ENCODE data around the gene RNF167. TPM values are rescaled to one million over a fixed set of nuclear protein-coding genes. Genes with fewer than 3 reads are reported as not detected.

Gene RNF167
- polyA plus RNA-seq, 3 donors: 129 to 146 (median 134) TPM

DNA sequence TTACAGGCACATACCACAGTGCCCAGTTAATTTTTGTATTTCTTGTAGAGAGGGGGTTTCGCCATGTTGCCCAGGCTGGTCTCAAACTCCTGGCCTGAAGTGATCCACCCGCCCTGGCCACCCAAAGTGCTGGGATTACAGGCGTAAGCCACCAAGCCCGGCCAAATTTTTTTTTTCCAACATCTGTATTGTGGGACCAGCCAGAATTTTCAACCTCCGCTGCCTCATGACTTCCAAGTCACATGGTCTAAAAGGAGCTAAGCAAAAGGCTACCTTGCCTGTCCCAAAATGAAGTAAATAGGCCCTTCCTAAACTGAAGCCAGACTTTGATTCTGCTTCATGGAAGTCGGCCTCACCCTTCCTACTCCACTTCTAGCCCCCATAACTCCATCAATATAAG lies 31.8 kb downstream of the RNF167 start:
- DNase-seq: no peak

- DNase-seq: no peak
These were observed 32.3 kb downstream of the RNF167 start for GRCh38 chr17:4972322-4972721.

DNA sequence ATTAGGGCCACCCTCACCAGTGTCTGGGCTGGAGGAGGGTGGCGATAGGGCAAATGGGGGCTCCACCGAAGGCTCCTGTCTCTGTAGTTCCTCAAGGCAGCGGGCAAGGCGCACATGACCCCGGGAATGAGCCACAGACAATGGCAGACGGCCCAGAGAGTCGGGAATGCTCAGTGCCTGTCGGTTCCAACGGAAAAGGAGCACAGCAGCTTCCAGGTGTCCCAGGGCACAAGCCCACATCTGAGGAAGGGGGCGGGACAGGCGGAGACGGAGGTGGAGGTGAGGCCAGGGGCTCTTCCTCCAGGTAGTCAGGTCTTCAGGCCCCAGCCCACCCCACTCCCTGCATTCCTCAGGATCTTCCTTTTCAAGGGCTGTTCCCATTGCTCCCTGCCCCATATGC lies 32.7 kb downstream of the RNF167 start:
- DNase-seq: no peak

DNA sequence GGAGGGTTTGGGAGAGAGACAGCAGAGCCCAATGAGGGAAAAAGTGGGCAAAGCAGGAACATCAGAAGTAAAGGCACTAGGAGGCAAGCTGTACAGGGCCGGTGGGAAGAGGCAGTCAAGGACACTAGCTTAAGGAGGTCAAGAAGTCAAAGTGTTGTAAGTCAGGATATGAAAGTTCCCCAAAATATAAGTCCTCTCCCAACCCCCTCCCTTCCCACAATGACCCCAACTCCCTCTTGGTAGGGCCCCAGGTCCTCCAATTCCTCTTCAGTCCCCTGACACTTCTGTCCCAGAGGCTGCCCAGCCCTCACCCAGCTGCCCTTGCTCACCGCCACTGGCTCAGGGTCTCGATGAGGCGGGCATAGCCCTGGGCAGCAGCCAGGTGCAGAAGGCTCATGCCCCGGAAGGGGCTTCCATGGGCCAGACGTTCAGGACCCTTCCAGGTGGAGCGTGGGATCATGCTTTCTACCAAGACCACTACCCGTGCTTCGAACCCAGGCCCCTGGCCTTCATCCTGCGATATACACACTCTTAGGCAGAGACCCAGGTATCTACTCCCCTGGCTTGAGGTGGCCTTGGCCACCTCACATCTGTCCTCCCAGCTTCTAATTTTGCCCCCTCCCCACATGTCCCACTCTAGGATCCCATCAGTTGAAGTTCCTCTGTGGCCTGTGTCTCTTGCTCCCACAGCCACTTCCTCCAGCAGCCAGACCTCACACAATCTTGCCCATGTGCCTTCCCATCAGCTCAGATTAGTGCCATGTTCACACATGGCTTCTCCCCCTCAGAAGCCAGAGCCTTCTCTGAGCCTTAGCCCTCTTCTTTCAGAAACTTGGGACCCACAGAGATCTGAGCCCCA lies 33.4 kb downstream of the RNF167 start:
- DNase-seq: no peak

GRCh38 chr17:4974115-4974670 lies 34.1 kb downstream of the RNF167 start:
- DNase-seq: no peak

- DNase-seq: no peak
These were observed 38.7 kb downstream of the RNF167 start for GRCh38 chr17:4978726-4979125.

DNA sequence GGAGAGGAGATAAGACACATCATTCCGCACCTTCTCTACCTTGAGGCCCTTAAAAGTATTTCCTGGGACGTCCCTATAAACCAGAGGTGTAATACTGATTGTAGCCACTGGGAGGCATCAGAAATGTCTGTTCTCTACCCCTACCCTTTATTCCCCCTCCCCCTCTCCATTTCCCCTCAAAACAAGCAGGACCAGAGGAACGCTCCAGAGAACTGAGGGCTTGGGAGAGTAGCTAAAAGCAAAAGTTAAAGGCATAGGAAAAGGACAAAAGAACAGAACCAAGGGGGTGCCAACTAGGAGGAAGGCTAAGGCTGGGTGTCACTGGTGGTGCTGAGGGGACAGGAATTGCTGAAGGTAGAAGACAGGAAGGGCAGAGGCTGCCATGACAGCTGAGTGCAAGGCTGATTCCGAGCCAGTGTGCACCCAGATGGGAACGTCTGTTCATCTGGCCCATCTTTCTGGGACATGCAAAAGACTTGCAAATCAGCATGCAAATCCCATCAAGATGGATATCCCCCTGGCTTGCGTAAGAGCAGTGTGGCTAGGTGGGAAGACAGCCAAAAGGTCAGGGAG lies 40.7 kb downstream of the RNF167 start:
- DNase-seq: peak; percentile 75

DNA sequence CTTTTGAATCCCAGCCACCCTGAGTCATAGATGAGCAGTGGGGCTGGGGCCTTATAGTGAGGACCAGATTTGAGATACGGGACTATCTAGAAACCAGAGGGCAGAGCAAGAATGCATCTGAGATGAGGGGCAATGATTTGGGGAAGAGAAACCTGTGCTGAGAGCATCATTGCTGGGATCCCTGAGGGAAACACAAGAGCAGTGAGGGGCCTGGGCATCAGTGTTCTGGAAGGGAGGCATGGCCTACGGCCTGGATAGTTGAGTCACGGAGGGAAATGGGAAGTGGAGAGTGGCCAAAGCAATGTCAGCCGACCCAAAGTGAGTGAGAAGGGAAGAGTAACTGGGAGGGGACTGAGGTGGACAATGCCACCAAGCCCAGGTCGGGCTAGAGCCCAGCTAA lies 42.2 kb downstream of the RNF167 start:
- DNase-seq: no peak

- no peak for DNase-seq
These were observed 46.3 kb downstream of the RNF167 start for GRCh38 chr17:4986403-4986802.

DNA sequence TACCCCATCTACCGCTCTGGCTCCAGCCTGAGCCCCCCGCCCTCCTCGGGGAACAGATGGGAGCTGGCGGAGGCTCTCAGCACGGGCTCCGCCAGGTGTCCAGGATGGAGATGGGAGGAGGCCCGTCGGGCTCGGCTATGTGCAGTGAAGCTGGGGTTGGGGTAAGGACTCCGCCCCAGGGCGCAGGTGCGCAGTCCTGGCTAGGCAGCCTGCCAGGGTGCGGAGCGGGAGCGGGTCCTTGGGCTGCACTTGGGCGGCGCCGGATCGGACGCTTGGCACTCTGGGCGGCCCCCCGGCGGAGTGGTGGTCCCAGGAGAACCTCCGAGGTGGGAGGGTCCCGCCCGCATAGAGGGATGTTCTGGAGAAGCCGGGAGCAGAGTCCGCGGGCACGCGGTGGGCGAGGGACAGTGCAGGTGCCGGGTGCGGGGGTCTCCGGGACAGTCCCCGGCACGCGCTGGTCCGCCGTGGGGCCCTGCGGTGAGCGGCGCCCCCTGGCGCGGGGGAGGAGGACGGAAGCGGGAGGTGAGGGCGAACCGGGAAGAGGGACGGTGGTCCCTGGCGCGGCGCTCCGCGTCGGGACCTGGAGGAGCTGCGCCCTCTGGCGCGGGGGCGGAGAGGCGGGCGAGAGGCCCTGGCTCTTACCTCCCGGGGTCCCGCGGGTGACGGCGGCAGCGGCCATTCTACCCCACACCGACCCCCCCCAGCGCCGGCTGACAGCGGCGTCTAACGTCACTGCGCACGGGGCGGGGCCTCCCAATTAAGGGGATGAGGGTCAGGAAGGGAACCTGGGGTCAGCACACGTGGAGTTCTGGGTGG lies 47.1 kb downstream of the RNF167 start, which contains the start of gene CAMTA2:
TSS of gene CAMTA2 (minus strand) at position 725 of the 816 bp plus-strand sequence. CDS start 1,453 bp downstream, outside the sequence.
- DNase-seq: peak; percentile 82

- DNase-seq: no peak
These were observed 47.9 kb downstream of the RNF167 start for GRCh38 chr17:4987767-4988567.

GRCh38 chr17:4994081-4994595 lies 54.1 kb downstream of the RNF167 start:
- DNase-seq: no peak

Other genes starting within 250 kb of the RNF167 start
- 10 to 100 TPM; 50.9 to 56.5 (median 51.3) TPM for gene PELP1, start 236.1 kb upstream of the RNF167 start, polyA plus RNA-seq (ENCODE audit: insufficient read length in 3 of 3)
- gene ARRB2, start 229.6 kb upstream of the RNF167 start, polyA plus RNA-seq (ENCODE audit: insufficient read length in 3 of 3): 10 to 100 TPM; 32.8 to 36.6 (median 36.5) TPM
- 10 to 100 TPM; 27.3 to 29.7 (median 27.6) TPM for gene MED11, start 208.8 kb upstream of the RNF167 start, polyA plus RNA-seq (ENCODE audit: insufficient read length in 3 of 3)
- gene ZMYND15, start 200.4 kb upstream of the RNF167 start, polyA plus RNA-seq (ENCODE audit: insufficient read length in 3 of 3): 1 to 10 TPM in 1 of 3 donors, under 1 TPM in 2; 0.37 to 1.0 (median 0.58) TPM
- gene CXCL16, start 200.3 kb upstream of the RNF167 start, polyA plus RNA-seq (ENCODE audit: insufficient read length in 3 of 3): 10 to 100 TPM; 10.2 to 16.1 (median 14.1) TPM
- gene TM4SF5, start 168.4 kb upstream of the RNF167 start, polyA plus RNA-seq (ENCODE audit: insufficient read length in 3 of 3): 1 to 10 TPM; 2.4 to 3.7 (median 2.5) TPM
- under 1 TPM; 0.39 to 0.74 (median 0.65) TPM for gene VMO1, start 153.9 kb upstream of the RNF167 start, polyA plus RNA-seq (ENCODE audit: insufficient read length in 3 of 3)
- 10 to 100 TPM; 10.7 to 14.5 (median 12.5) TPM for gene GLTPD2, start 151.3 kb upstream of the RNF167 start, polyA plus RNA-seq (ENCODE audit: insufficient read length in 3 of 3)
- gene PSMB6, start 144.1 kb upstream of the RNF167 start, polyA plus RNA-seq (ENCODE audit: insufficient read length in 3 of 3): 100 to 1,000 TPM; 130 to 146 (median 145) TPM
- gene PLD2, start 133.1 kb upstream of the RNF167 start, polyA plus RNA-seq (ENCODE audit: insufficient read length in 3 of 3): 10 to 100 TPM; 35.1 to 53.7 (median 45.2) TPM
- 10 to 100 TPM; 51.2 to 70.4 (median 69.7) TPM for gene MINK1, start 106.9 kb upstream of the RNF167 start, polyA plus RNA-seq (ENCODE audit: insufficient read length in 3 of 3)
- 1 to 10 TPM; 1.6 to 2.1 (median 1.8) TPM for gene C17orf107, start 40.7 kb upstream of the RNF167 start, polyA plus RNA-seq (ENCODE audit: insufficient read length in 3 of 3)
- 1 to 10 TPM; 1.1 to 2.7 (median 1.4) TPM for gene CHRNE, start 37.2 kb upstream of the RNF167 start, polyA plus RNA-seq (ENCODE audit: insufficient read length in 3 of 3)
- 1 to 10 TPM; 2.1 to 2.7 (median 2.6) TPM for gene GP1BA, start 8.0 kb upstream of the RNF167 start, polyA plus RNA-seq (ENCODE audit: insufficient read length in 3 of 3)
- gene SLC25A11, start 222 bp upstream of the RNF167 start, polyA plus RNA-seq (ENCODE audit: insufficient read length in 3 of 3): 10 to 100 TPM; 77.1 to 93.9 (median 85.5) TPM
- gene PFN1, start 8.3 kb downstream of the RNF167 start, polyA plus RNA-seq (ENCODE audit: insufficient read length in 3 of 3): 100 to 1,000 TPM; 401 to 502 (median 460) TPM
- gene ENO3, start 10.9 kb downstream of the RNF167 start, polyA plus RNA-seq (ENCODE audit: insufficient read length in 3 of 3): 10 to 100 TPM; 26.2 to 30.9 (median 28.9) TPM
- 100 to 1,000 TPM in 1 of 3 donors, 10 to 100 TPM in 2; 99.6 to 111 (median 100.0) TPM for gene SPAG7, start 27.5 kb downstream of the RNF167 start, polyA plus RNA-seq (ENCODE audit: insufficient read length in 3 of 3)
- gene CAMTA2, start 47.4 kb downstream of the RNF167 start, polyA plus RNA-seq (ENCODE audit: insufficient read length in 3 of 3): 10 to 100 TPM; 25.3 to 35.7 (median 34.8) TPM
- 1 to 10 TPM; 6.9 to 9.5 (median 9.3) TPM for gene INCA1, start 57.3 kb downstream of the RNF167 start, polyA plus RNA-seq (ENCODE audit: insufficient read length in 3 of 3)
- 10 to 100 TPM; 89.4 to 99.7 (median 90.9) TPM for gene KIF1C, start 57.7 kb downstream of the RNF167 start, polyA plus RNA-seq (ENCODE audit: insufficient read length in 3 of 3)
- gene SLC52A1, start 95.2 kb downstream of the RNF167 start, polyA plus RNA-seq (ENCODE audit: insufficient read length in 3 of 3): under 1 TPM; 0.24 to 0.42 (median 0.41) TPM
- gene ZFP3, start 138.2 kb downstream of the RNF167 start, polyA plus RNA-seq (ENCODE audit: insufficient read length in 3 of 3): 10 to 100 TPM; 13.7 to 16.9 (median 15.0) TPM
- gene ZNF232, start 171.6 kb downstream of the RNF167 start, polyA plus RNA-seq (ENCODE audit: insufficient read length in 3 of 3): 10 to 100 TPM; 21.8 to 50.0 (median 24.0) TPM
- gene USP6, start 175.8 kb downstream of the RNF167 start, polyA plus RNA-seq (ENCODE audit: insufficient read length in 3 of 3): 10 to 100 TPM in 1 of 3 donors, 1 to 10 TPM in 2; 2.5 to 14.7 (median 5.1) TPM